Measurements from ENCODE around the gene DIAPH3. TPM values are rescaled to one million over a fixed set of nuclear protein-coding genes. Genes with fewer than 3 reads are reported as not detected.

DIAPH3 gene
- polyA plus RNA-seq, 1 of the 3 experiments (the other 2 are of a cell fraction), result 5.4 TPM

DNA sequence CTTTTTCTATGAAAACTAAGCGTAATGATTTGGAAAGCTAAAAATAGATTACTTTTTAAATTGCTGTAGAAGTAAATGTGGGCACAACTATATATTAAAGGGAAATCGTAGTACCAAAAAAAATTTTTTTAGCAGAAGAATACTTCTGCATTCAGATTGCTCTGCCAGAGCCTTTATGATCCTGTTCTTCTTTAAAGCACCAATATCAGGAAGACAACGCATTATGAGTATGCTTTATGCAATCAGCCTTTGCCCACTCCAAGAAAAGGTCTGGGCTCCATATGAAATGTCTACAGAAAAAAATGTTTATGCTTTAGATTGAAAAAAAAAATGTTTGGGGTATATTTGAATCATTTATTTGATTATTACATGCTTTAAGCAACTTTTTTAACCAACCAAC lies 137.4 kb downstream of the DIAPH3 start:
- Histone ChIP-seq H3K9me3 (no peaks in the 10 kb centered on the region), H3K79me2 (ENCODE audit: insufficient read depth) (peaks cover 20% of the 10 kb centered on the region), H3K4me2 (no peak overlapping the region), H3K9me2 (no peaks in the 10 kb centered on the region), H3K4me1 (ENCODE audit: control insufficient read depth in 1 of 2, insufficient read depth in 2 of 2, low read depth in 1 of 2, low read length in 1 of 2) (no peaks in the 10 kb centered on the region), H3K9ac (no peak overlapping the region), H3K27me3 (ENCODE audit: insufficient read depth) (no peaks in the 10 kb centered on the region), H4K20me1 (ENCODE audit: insufficient read depth) (no peaks in the 10 kb centered on the region), H3F3A (replicated peaks; ENCODE audit: insufficient read depth) (peaks cover 8% of the 10 kb centered on the region), H2AFZ (ENCODE audit: low read depth) (no peak overlapping the region), H3K27ac (ENCODE audit: low read depth in 2 of 2, low read length in 1 of 2) (no peak overlapping the region), H3K4me3 (ENCODE audit: low read depth in 2 of 2, low read length in 1 of 2) (no peak overlapping the region), H3K36me3 (replicated peaks in 1 of 2; ENCODE audit: control insufficient read depth in 1 of 2, insufficient read depth in 2 of 2, low read length in 1 of 2) (no peaks in the 10 kb centered on the region)
- WGBS (ENCODE audit: low lambda C conversion rate), result 63% methylated on average over 3 of the region's 3 CpGs
- ChIA-PET CTCF (no interaction called here), POLR2A (no interaction called here)
- no peak for DNase-seq
- TF ChIP-seq EP300 (IDR thresholded peaks at IDR 0.05; ENCODE audit: borderline replicate concordance in 1 of 2, low read depth in 1 of 2, low read length in 1 of 2), result no peak
- no peak for TF ChIP-seq NRF1 (IDR thresholded peaks at IDR 0.05; ENCODE audit: low read depth, low read length)
- TF ChIP-seq USF2 (IDR thresholded peaks at IDR 0.05; ENCODE audit: borderline replicate concordance, low read depth, low read length), result no peak
- TF ChIP-seq MEF2A (IDR thresholded peaks at IDR 0.05; ENCODE audit: borderline replicate concordance, low read depth), result no peak
- TF ChIP-seq, protein P1, sequence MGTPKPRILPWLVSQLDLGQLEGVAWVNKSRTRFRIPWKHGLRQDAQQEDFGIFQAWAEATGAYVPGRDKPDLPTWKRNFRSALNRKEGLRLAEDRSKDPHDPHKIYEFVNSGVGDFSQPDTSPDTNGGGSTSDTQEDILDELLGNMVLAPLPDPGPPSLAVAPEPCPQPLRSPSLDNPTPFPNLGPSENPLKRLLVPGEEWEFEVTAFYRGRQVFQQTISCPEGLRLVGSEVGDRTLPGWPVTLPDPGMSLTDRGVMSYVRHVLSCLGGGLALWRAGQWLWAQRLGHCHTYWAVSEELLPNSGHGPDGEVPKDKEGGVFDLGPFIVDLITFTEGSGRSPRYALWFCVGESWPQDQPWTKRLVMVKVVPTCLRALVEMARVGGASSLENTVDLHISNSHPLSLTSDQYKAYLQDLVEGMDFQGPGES (IDR thresholded peaks at IDR 0.05; ENCODE audit: low read depth, low read length), result no peak
- TF ChIP-seq FOXJ3 (CRISPR knock-in tag; IDR thresholded peaks at IDR 0.05), result no peak
- TF ChIP-seq CHD2 (IDR thresholded peaks at IDR 0.05; ENCODE audit: low read length, partially characterized antibody), result no peak
- no peak for TF ChIP-seq TEAD4 (IDR thresholded peaks at IDR 0.05; ENCODE audit: borderline replicate concordance, insufficient read depth)

GRCh38 chr13:60020288-60020687 lies 143.4 kb downstream of the DIAPH3 start:
- Histone ChIP-seq H3K4me3 (ENCODE audit: low read depth in 2 of 2, low read length in 1 of 2) (no peak overlapping the region), H3K27ac (ENCODE audit: low read depth in 2 of 2, low read length in 1 of 2) (no peak overlapping the region), H3K9me2 (no peaks in the 10 kb centered on the region), H4K20me1 (ENCODE audit: insufficient read depth) (no peaks in the 10 kb centered on the region), H3K4me1 (ENCODE audit: control insufficient read depth in 1 of 2, insufficient read depth in 2 of 2, low read depth in 1 of 2, low read length in 1 of 2) (peaks cover 0 to 16% of the 10 kb centered on the region in 2 experiments; a peak in 2 of 4 replicates), H3K36me3 (replicated peaks in 1 of 2; ENCODE audit: control insufficient read depth in 1 of 2, insufficient read depth in 2 of 2, low read length in 1 of 2) (peaks cover 0 to 7% of the 10 kb centered on the region in 2 experiments), H3K9ac (no peak overlapping the region), H3K4me2 (no peak overlapping the region), H3K9me3 (no peaks in the 10 kb centered on the region), H3K79me2 (ENCODE audit: insufficient read depth) (peaks cover 47% of the 10 kb centered on the region), H3K27me3 (ENCODE audit: insufficient read depth) (no peaks in the 10 kb centered on the region), H3F3A (replicated peaks; ENCODE audit: insufficient read depth) (peaks cover 6% of the 10 kb centered on the region), H2AFZ (ENCODE audit: low read depth) (no peak overlapping the region)
- no peak for TF ChIP-seq NRF1 (IDR thresholded peaks at IDR 0.05; ENCODE audit: low read depth, low read length)
- no peak for TF ChIP-seq FOXM1 (IDR thresholded peaks at IDR 0.05; ENCODE audit: low read depth)
- ChIA-PET CTCF (no interaction called here), POLR2A (no interaction called here)
- DNase-seq, result no peak
- 93% methylated on average over 3 of the region's 3 CpGs for WGBS (ENCODE audit: low lambda C conversion rate)

Measured in SK-N-SH (cell line).